ENCODE results near the gene IL13RA1.

DNA sequence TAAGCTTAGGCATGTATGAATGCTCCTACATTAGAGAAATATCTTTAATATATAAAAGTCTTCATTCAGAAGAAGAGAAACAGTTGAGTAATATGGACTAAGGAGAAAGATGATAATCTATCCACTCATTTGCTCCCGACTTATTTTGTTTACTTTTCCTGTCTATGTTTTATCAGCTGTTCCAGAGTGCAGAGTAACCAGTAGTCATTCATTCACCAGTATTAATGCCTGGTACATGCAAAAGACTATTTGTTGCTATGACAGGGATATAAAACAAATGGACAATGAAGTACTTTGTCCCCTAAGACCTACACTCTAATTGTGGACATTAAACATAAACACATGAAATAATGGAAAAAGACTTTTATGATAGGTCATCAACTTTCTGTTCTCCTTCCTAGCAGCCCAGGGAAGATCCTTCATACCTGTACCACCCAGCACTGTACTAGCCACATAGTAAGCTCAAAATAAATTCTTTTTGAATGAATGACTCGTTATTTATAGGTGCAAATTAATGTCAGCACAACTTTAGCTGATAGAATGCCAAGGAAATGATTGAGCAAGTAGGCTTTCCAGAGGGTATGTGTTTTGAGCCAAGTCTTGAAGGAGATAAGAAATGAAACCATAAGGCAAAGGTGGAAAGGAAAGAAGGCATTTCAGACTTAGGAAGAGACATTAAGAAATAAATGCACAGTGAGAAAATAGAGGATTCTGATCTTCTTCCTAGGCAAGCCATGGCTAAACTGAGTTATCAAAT, 45.0 kb upstream of the IL13RA1 start:
- TF ChIP-seq NFIC (IDR thresholded peaks at IDR 0.05) (no peak), EGR1 (IDR thresholded peaks at IDR 0.05) (no peak), EP300 (IDR thresholded peaks at IDR 0.05; ENCODE audit: borderline replicate concordance) (no peak), TEAD4 (IDR thresholded peaks at IDR 0.05) (no peak), RAD21 (IDR thresholded peaks at IDR 0.05; ENCODE audit: low read depth) (no peak), ZBTB7A (IDR thresholded peaks at IDR 0.05; ENCODE audit: low read depth) (no peak), YY1 (IDR thresholded peaks at IDR 0.05; ENCODE audit: low read depth) (no peak)
- TF ChIP-seq, protein P1, sequence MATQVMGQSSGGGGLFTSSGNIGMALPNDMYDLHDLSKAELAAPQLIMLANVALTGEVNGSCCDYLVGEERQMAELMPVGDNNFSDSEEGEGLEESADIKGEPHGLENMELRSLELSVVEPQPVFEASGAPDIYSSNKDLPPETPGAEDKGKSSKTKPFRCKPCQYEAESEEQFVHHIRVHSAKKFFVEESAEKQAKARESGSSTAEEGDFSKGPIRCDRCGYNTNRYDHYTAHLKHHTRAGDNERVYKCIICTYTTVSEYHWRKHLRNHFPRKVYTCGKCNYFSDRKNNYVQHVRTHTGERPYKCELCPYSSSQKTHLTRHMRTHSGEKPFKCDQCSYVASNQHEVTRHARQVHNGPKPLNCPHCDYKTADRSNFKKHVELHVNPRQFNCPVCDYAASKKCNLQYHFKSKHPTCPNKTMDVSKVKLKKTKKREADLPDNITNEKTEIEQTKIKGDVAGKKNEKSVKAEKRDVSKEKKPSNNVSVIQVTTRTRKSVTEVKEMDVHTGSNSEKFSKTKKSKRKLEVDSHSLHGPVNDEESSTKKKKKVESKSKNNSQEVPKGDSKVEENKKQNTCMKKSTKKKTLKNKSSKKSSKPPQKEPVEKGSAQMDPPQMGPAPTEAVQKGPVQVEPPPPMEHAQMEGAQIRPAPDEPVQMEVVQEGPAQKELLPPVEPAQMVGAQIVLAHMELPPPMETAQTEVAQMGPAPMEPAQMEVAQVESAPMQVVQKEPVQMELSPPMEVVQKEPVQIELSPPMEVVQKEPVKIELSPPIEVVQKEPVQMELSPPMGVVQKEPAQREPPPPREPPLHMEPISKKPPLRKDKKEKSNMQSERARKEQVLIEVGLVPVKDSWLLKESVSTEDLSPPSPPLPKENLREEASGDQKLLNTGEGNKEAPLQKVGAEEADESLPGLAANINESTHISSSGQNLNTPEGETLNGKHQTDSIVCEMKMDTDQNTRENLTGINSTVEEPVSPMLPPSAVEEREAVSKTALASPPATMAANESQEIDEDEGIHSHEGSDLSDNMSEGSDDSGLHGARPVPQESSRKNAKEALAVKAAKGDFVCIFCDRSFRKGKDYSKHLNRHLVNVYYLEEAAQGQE (IDR thresholded peaks at IDR 0.05; ENCODE audit: low read depth), result no peak
- TF ChIP-seq, protein P2, sequence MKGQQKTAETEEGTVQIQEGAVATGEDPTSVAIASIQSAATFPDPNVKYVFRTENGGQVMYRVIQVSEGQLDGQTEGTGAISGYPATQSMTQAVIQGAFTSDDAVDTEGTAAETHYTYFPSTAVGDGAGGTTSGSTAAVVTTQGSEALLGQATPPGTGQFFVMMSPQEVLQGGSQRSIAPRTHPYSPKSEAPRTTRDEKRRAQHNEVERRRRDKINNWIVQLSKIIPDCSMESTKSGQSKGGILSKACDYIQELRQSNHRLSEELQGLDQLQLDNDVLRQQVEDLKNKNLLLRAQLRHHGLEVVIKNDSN (IDR thresholded peaks at IDR 0.05), result no peak
- TF ChIP-seq, protein P3, sequence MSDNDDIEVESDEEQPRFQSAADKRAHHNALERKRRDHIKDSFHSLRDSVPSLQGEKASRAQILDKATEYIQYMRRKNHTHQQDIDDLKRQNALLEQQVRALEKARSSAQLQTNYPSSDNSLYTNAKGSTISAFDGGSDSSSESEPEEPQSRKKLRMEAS (IDR thresholded peaks at IDR 0.05), result no peak
